Measurements from ENCODE around the gene FARP1.

Gene FARP1

DNA sequence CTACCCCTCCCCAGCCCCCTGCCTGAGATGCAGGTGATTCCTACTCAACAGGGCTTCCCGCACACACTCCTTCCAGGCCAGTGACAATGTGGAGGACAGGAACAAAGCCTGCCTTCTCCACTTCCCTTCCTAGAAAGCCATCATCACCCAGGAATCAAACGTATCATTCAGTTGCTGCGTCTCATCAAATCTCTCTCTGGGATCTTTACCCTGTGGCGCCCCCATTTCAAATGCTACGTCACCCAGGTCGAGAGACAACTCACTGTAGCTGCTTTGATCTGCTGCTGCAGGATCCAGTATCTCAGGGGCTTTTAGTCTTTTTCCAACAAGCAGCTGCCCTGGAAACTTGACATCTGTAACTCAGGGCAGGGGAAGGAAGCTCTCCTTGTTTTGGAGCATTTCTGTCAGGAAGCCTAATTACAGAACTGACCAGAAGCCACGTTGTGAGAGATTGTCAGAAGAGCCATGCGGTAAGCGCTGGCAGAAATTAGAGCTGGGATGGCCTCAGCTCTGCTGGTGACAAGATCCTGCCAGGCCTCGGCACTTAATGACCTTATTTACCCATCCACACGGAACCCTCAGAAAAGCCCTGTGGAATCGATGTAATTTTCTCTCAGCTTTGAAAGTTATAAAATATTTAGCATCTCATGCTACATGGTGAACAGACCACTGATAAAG lies 293.5 kb downstream of the FARP1 start:
- DNase-seq, result no peak

- no peak for DNase-seq
These were observed 295.6 kb downstream of the FARP1 start for GRCh38 chr13:98438246-98439125.

DNA sequence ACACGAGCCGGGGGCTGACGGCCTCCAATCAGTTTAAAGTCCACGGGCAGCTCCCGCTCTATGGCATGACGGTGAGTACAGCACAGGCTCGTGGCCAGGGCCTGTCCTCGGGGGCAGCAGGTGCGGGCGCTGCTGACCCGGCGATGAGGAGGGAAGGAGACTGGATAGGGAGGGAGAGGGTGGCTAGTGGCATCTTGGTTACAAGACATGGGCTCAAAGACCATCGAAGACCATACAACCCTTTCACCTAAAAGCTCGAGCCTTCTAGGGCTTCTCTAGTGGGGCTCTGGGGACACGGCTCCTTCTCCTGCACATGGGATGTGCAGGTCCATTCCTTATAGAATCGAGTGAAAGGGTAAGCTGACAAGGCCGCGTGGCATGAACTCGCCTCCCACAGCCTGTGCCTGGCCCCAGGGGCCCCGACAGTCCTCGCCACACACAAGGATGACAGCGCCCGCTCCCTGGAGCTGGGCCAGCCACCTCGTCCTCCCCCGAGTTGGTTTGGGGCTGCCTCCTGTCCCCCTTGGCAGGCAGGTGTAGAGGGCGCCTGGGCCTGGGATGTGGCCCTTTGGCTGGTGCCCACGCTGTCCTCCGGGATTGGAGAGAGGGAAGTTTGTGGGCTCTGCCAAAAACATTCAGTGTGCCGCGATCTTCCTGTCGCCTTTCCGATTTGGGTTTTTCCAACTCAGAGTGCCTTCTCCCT lies 296.4 kb downstream of the FARP1 start:
- no peak for DNase-seq

DNA sequence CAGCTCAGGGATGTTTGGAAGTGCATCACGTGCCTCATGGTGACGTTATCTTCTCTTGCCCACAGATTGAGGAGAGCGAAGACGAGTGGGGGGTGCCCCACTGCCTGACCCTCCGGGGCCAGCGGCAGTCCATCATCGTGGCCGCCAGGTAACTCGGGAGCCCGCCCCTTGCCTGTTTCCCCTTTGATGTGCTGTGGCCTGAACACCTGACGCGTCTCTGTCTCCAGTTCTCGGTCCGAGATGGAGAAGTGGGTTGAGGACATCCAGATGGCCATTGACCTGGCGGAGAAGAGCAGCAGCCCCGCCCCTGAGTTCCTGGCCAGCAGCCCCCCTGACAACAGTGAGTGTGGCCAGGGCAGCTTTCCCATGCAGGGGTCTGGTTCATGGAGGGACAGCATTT lies 297.0 kb downstream of the FARP1 start:
- no peak for DNase-seq

DNA sequence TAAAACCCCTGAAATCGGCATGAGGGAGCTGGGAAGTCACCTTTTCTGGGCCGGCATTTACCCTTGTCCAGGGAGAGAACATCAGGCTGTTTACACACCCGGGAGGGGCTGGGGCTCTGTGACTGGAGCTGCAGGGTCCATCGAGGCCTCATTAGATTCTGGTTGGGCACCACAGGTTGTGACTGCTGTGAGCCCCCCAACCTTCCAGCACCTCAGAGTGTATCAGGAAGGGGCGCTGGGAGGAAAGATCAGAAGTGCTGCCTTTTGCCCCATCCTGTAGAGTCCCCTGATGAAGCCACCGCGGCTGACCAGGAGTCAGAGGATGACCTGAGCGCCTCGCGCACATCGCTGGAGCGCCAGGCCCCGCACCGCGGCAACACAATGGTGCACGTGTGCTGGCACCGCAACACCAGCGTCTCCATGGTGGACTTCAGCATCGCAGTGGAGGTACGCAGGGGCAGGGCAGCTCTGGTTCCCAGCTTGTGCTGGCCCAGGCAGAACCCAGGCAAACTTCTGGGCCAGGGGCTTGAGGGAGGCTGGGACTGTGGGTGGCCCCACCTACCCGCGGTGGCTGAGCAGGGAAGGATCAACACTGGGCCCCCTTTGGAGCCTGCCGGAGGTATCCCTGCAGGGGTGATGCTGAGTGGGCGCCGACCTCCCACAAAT lies 297.6 kb downstream of the FARP1 start:
- DNase-seq, result no peak

DNA sequence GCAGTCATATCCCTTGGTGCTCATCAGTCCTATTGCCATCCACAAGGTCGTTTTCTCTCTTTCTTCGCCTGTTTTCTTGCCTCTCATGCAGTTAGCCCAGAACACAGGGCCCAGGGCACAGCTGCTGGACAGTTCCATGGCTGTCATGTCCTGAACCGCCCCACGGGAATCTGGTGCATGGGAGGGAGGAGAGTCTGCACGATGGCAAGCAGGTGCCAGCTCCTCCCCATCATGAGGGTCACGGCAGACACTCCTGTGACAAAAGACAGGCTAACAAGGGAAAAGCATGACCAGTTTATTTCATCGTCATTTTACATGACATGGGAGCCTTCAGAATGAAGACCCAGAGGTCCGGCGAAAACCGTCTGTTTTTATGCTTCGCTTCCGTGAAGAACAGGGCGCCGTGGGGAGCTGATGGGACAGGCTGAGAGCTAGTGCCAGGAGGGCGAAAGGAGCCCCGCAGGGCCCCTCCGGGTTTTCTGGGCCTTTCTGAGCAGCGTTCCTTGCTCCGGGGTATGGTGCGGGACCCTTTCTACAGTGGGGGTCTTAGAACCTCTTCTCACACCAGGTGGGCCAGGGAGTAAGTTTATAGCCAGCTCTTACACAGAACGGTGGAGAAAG lies 298.3 kb downstream of the FARP1 start:
- no peak for DNase-seq

GRCh38 chr13:98442391-98443230 lies 299.7 kb downstream of the FARP1 start:
- no peak for DNase-seq

DNA sequence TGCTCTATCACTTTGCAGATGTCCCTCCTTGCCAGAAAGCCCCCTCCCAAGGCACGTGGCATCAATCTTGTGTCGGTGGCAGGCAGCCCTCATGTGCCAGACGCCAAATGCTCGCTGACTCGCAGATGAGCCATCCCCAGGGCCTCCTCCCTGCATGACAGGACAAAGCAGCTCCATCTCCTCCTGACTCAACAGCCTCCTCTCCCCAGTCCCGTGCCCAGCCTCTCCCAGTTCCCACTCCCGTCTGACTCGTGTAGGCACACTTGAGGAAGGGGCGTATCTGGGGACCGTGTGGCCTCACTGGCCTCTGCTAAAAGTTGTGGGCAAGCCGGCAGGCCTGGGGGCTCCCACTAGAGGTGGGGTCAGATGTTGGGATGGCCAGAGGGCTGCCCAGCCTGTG lies 300.4 kb downstream of the FARP1 start:
- DNase-seq, result no peak

- DNase-seq, result no peak
These were observed 301.0 kb downstream of the FARP1 start for GRCh38 chr13:98443800-98444325.

GRCh38 chr13:98444381-98444780 lies 301.5 kb downstream of the FARP1 start:
- DNase-seq, result no peak

GRCh38 chr13:98445340-98446233 lies 302.7 kb downstream of the FARP1 start:
- no peak for DNase-seq

DNA sequence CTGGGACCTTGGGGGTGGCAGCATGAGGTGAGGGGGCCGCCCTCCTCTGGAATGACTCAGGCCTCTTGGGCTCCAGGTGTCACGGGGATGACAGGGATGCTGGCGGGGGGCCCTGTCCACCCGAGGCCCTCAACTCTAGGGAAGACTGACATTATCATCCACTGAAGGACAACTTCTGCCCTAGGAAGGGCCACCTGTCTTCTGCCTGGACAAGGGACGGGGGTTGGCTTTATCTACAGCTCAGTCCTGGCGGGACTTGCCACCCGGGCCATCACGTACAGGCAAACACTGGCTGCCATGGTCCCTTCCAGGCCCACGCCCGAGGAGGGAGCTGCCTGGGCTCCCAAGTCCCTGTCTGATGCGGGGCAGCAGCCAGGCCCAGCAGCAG lies 303.3 kb downstream of the FARP1 start:
- DNase-seq, result no peak

DNA sequence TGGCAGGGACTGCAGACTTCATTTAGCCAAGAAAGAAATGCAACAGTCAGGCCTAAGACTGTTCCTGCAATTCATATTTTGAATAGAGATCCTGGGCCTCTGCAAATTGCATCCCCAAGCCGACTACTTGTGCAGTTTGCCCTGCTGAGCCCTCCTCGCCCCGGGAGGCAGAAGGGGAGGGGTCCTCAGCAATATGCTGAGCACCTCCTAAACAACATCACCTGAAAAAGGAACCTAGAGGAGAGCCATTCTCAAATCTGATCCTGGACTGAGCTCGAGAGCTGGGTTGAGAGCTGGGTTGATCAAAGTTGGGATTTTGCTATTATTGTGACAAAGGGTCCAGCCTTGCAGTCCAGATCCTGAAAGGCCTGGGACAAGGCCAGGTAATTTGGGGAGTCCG lies 304.2 kb downstream of the FARP1 start:
- DNase-seq, result no peak

DNA sequence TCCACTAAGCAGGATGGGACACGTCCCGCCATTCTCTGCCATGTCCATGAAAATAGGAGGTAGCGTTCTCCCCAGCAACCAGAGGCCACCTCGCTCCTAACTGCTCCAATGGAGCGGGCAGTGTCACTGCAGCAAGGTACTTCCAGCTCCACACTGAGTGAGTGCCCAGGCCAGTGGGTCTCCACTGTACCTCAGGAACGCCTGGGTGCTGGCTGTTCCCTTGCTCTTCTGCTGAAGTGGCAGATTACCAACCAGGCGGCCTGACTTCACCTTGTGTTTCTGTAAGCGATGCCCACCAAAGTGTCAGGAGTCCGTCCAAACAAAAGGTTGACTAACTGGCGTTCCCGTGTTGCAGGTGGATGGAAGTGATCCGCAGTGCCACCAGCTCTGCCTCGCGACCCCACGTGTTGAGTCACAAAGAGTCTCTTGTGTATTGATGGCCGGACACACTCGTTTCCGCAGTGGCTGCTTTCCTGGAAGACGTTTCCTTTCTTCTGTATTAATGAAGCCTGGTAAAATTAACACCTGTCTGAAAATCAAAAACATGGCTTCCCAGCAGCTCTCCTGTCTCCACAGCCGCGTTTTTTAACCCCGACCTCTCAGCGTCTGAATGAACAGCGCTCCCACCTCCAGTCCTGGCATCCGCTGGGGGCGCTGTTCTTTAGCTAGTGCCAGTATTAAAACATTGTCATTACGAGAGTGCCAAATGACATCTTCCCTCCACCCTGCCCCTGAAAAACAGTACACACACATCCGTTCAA lies 305.2 kb downstream of the FARP1 start:
- peak; percentile 91 for DNase-seq

DNA sequence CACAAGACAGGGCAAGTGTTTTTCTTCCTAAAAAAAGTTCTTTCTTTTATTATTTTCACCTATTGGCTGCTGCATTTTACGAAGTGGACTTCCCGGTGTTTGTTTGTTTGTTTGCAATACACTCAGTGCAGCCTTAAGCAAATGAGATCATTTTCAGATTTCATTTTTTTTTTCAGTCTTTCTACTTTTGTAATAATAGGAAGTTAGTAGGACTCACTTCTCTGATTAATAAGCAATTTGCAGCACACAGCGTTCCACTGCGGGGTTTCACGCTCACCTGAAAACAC lies 305.7 kb downstream of the FARP1 start:
- no peak for DNase-seq

GRCh38 chr13:98449273-98449672 lies 306.4 kb downstream of the FARP1 start:
- no peak for DNase-seq

DNA sequence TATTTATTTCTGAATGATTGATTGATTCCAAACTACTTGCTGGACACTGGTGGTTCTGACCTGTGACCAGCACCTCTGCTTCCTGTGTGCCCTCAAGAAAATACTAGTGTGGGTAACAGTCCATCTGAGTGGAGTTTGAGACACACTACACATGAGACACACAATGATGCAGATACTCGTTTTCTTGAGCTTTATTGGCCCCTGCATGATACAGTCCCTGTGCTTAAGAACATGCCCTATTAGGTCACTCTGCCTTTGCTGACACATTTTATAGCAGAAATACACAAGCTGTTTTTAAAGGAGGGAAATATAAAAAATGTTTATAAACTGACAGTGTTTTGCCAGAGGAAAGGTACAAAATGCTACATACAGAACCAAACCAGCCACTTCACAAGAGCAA lies 307.1 kb downstream of the FARP1 start:
- no peak for DNase-seq

DNA sequence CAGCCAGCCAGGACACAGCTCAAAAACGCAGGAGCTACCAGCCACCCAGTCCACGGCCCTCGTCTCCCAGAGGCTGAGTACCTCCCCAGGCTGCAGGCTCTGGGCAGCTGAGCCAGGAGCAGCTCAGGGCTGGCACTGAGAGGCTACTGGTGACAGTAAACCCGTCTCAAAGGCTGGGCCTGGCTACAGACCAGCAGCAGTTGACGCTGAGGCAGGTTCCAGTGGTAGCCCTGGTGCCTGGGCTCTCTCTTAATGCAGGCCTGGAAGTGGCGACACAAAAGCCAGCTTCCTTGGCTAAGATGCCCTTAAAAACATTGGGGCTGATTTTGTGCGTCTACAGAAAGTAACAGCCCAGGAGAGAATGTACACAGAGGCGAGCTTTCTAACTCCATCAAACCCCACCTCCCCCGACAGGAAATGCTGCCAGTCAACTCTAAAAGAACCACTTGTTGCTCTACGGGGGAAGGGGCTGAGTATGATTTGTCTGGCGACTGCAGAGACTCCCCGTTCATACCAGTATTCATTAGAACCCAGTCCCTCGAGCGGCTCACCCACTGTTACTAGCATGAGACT lies 307.7 kb downstream of the FARP1 start:
- DNase-seq, result no peak

DNA sequence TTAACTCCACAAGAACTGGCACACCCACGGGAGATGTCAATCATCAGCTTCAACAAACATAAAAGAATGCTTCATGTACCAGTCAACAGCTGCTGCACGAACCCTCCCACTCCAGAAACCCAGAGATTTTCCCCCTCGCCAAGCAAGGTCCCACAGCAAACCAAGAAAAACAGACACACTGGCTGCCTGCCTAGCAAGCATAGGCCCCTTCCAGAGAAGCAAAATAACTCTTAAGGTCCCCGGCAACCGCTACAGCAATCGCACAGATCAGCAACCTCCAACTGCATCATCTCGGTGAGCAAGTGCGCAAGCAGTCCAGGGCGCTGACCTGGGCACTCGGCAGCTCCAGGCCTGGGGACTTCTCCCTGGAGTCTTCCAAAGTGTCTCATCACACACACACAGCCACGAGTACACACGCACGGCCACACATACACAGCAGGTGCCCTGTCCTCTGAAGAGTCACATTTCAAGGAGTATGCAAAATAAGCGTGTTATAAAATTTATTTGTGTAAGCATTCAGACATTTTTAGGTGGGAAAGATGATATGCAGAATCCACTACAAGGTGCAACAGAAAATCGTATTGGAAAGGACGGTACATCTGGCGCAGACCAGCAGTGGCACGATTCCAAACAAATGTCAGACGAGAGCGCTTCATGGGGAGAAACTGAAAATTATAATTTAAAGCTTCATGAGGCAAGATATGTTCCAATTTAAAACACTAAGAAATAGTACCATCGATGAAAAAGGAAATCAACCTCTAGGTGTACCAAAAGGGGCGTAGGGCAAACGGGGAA lies 309.0 kb downstream of the FARP1 start:
- DNase-seq, result no peak

All from DMS79 (cell line).